Panc1 (cell line): ENCODE data around the gene GALNTL6. TPM values are rescaled to one million over a fixed set of nuclear protein-coding genes. Genes with fewer than 3 reads are reported as not detected.

Experiments used
- ATAC-seq: fragments of 200-7000 bp; cut with Tn5 transposase; 2 replicates; pipeline ENCODE4 v1.9.1; 2020; ENCODE audit warnings: mild to moderate bottlenecking, moderate library complexity
- BruUV-seq: library from RNA; stranded (reverse); fragments of 400-500 nt; replicated peaks from 2 replicates; lab custom pipeline; 2021; lab: Mats Ljungman, UMichigan
- CTCF ChIA-PET: fragments of 300-600 bp; sonication (Branson Sonifier 250); formaldehyde crosslinking; loops from one replicate; lab custom pipeline; 2022; ENCODE audit warnings: antibody characterized with exemption; lab: Charles Lee
- POLR2A ChIA-PET: fragments of 300-600 bp; sonication (Branson Sonifier 250); formaldehyde crosslinking; loops from one replicate; lab custom pipeline; 2022; ENCODE audit warnings: antibody characterized with exemption; lab: Charles Lee
- DNase-seq: peaks from one replicate; pipeline ENCODE4 v3.0.0-alpha.2; 2010; ENCODE audit warnings: low read depth, low spot score
- H3K27ac ChIP-seq: 2 replicates; pipeline ENCODE4 v1.5.1; 2011; ENCODE audit warnings: mild to moderate bottlenecking, low read length, inconsistent platforms
- H3K27me3 ChIP-seq: fragments of 200-500 bp; sonication (Bioruptor generic); 2 replicates; pipeline ENCODE4 v1.6.0; 2014; ENCODE audit warnings: low read length, inconsistent platforms; ENCODE audit not compliant: control insufficient read depth, insufficient read depth
- H3K36me3 ChIP-seq: fragments of 200-500 bp; sonication (Bioruptor generic); 2 replicates; pipeline ENCODE4 v1.5.1; 2014; ENCODE audit warnings: inconsistent platforms, mild to moderate bottlenecking, low read length, moderate library complexity; ENCODE audit not compliant: control insufficient read depth, insufficient read depth
- H3K4me1 ChIP-seq: 2 replicates; pipeline ENCODE4 v1.5.1; 2011; ENCODE audit warnings: inconsistent platforms, mild to moderate bottlenecking, low read length, moderate library complexity; ENCODE audit not compliant: control insufficient read depth, insufficient read depth
- H3K4me3 ChIP-seq, 2 experiments: 2 replicates each; pipeline ENCODE4 v1.5.1; 2011 to 2012; ENCODE audit warnings: low read depth in 2 of 2, low read length in 2 of 2, mild to moderate bottlenecking in 2 of 2, inconsistent platforms in 1 of 2, moderate library complexity in 1 of 2
- H3K9me3 ChIP-seq: fragments of 200-500 bp; sonication (Bioruptor generic); 2 replicates; pipeline ENCODE4 v1.5.1; 2014; ENCODE audit warnings: low read depth, mild to moderate bottlenecking, inconsistent platforms, low read length, moderate library complexity; ENCODE audit not compliant: control insufficient read depth, insufficient read depth
- CTCF ChIP-seq: fragments of 450-650 bp; IDR thresholded peaks from 2 replicates; pipeline ENCODE4 v1.5.1; 2017; ENCODE audit warnings: mild to moderate bottlenecking
- POLR2AphosphoS5 ChIP-seq: IDR thresholded peaks from 2 replicates; pipeline ENCODE4 v1.6.1; 2012; ENCODE audit warnings: mild to moderate bottlenecking, low read depth, low read length, moderate library complexity
- REST ChIP-seq, 2 experiments: IDR thresholded peaks; 2 replicates each; pipeline ENCODE4 v1.6.1; 2011 to 2012; ENCODE audit warnings: low read depth in 2 of 2, control low read depth in 1 of 2, low read length in 1 of 2, mild to moderate bottlenecking in 1 of 2, moderate library complexity in 1 of 2; ENCODE audit not compliant: insufficient read depth in 1 of 2
- SIN3A ChIP-seq: IDR thresholded peaks from 2 replicates; pipeline ENCODE4 v1.6.1; 2012; ENCODE audit warnings: low read depth, mild to moderate bottlenecking, low read length, moderate library complexity, borderline replicate concordance; ENCODE audit not compliant: insufficient read depth
- TCF7L2 ChIP-seq: IDR thresholded peaks from 2 replicates; pipeline ENCODE4 v1.6.1; 2011; ENCODE audit warnings: mild to moderate bottlenecking, low read depth, low read length, inconsistent platforms
- in situ Hi-C: cut with HindIII; loops from 2 replicates; pipeline ENCODE4 v1.10.0; 2016; ENCODE audit warnings: low sequenced_read_pairs, low pct_unique_long_range_greater_than_20kb
- intact Hi-C: fragments of 100-400 bp; cut with micrococcal nuclease; formaldehyde crosslinking; loops from one replicate; pipeline ENCODE4 v1.10.0; 2022; ENCODE audit not compliant: unreplicated experiment
- total RNA-seq: library from RNA; stranded (reverse); gene quantifications from one replicate; pipeline ENCODE4 v1.2.1, GENCODE V29; 2021; ENCODE audit not compliant: unreplicated experiment

The GALNTL6 gene
- total RNA-seq, 1 experiment from 2014 or later: not detected

GRCh38 chr4:172842779-172843178, 1029.6 kb downstream of the GALNTL6 start:
- Histone ChIP-seq H3K9me3 (no peaks in the 10 kb centered on the region), H3K27ac (no peak overlapping the region), H3K4me1 (no peaks in the 10 kb centered on the region), H3K4me3 (no peak overlapping the region), H3K27me3 (no peaks in the 10 kb centered on the region), H3K36me3 (no peaks in the 10 kb centered on the region)
- ChIA-PET POLR2A (no interaction called here), CTCF (no interaction called here)
- no peak for TF ChIP-seq POLR2AphosphoS5
- no peak for TF ChIP-seq REST (IDR thresholded peaks at IDR 0.05; ENCODE audit: insufficient read depth in 1 of 2, low read depth in 2 of 2, low read length in 1 of 2)
- TF ChIP-seq SIN3A: no peak
- no peak for TF ChIP-seq CTCF
- no peak for TF ChIP-seq TCF7L2
- in situ Hi-C loops: no loop called here
- BruUV-seq: no TSS peak
- intact Hi-C loops: no loop called here
- no peak for ATAC-seq
- DNase-seq: no peak

DNA sequence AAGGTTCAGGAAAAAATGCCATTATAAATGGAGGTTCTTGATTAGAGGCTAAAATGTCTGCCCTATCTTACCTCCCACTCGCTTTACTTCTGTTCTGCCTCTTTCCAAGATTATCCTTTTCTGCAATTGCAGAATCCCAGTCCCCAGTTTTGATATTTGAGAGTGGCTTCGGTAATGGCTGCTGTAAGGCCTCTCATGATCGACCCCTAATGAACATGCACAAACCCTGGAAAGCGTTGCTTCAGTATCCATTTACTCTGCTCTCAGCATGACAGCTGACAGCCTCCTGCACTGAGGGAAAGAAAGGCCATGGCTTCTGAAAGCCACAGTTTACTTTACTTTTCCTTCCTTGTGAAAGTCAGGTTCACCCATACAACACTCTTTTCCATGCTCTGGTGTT, 1030.0 kb downstream of the GALNTL6 start:
- Histone ChIP-seq H3K4me3 (no peak overlapping the region), H3K4me1 (no peaks in the 10 kb centered on the region), H3K36me3 (no peaks in the 10 kb centered on the region), H3K27ac (no peak overlapping the region), H3K27me3 (no peaks in the 10 kb centered on the region), H3K9me3 (no peaks in the 10 kb centered on the region)
- ChIA-PET POLR2A (no interaction called here), CTCF (no interaction called here)
- TF ChIP-seq REST (IDR thresholded peaks at IDR 0.05; ENCODE audit: insufficient read depth in 1 of 2, low read depth in 2 of 2, low read length in 1 of 2) (no peak), POLR2AphosphoS5 (no peak), SIN3A (no peak), TCF7L2 (no peak), CTCF (no peak)
- BruUV-seq: no TSS peak
- in situ Hi-C loops: no loop called here
- ATAC-seq (no peak), DNase-seq (no peak)
- intact Hi-C loops: no loop called here
